Nucleus accumbens (tissue), 56 donors: Measurements from ENCODE around the gene AFAP1.

ENCODE experiments used
- DNase-seq, 56 donors: peaks; one replicate each; lab custom pipeline; 2025; lab: John Stamatoyannopoulos, UW

The AFAP1 gene

GRCh38 chr4:7810783-7811535 lies 128.7 kb downstream of the AFAP1 start:
- no peak for DNase-seq

- no peak for DNase-seq
Measured at GRCh38 chr4:7808752-7809151, 130.9 kb downstream of the AFAP1 start.

- DNase-seq: no peak
Measured at GRCh38 chr4:7808181-7808580, 131.5 kb downstream of the AFAP1 start.

GRCh38 chr4:7807351-7807921 lies 132.2 kb downstream of the AFAP1 start:
- no peak for DNase-seq

- peak in 48 of 56 donors; percentile 18 to 80 (median 59) for DNase-seq
Measured at GRCh38 chr4:7806338-7807090, 133.1 kb downstream of the AFAP1 start.

GRCh38 chr4:7805533-7806337 lies 133.9 kb downstream of the AFAP1 start:
- DNase-seq: peak in 3 of 56 donors; percentile 42 to 77 (median 53)

- no peak for DNase-seq
Measured at GRCh38 chr4:7804756-7805385, 134.8 kb downstream of the AFAP1 start.

- DNase-seq: peak in 52 of 56 donors; percentile 17 to 91 (median 64)
Measured at GRCh38 chr4:7803992-7804755, 135.5 kb downstream of the AFAP1 start.

- DNase-seq: no peak
Measured at GRCh38 chr4:7803371-7803770, 136.3 kb downstream of the AFAP1 start.

- DNase-seq: peak in 52 of 56 donors; percentile 13 to 93 (median 70)
Measured at GRCh38 chr4:7802093-7802726, 137.5 kb downstream of the AFAP1 start.

GRCh38 chr4:7801641-7802040 lies 138.0 kb downstream of the AFAP1 start:
- DNase-seq: no peak

GRCh38 chr4:7801001-7801400 lies 138.7 kb downstream of the AFAP1 start:
- no peak for DNase-seq

- DNase-seq: no peak
Measured at GRCh38 chr4:7800410-7800809, 139.3 kb downstream of the AFAP1 start.

GRCh38 chr4:7799736-7800135 lies 139.9 kb downstream of the AFAP1 start:
- peak in 11 of 56 donors; percentile 9 to 52 (median 38) for DNase-seq

- DNase-seq: no peak
Measured at GRCh38 chr4:7799306-7799705, 140.4 kb downstream of the AFAP1 start.

- no peak for DNase-seq
Measured at GRCh38 chr4:7798178-7798995, 141.3 kb downstream of the AFAP1 start.

GRCh38 chr4:7797330-7797729 lies 142.3 kb downstream of the AFAP1 start:
- DNase-seq: peak in 2 of 56 donors; percentile 27 to 30

GRCh38 chr4:7795983-7796382 lies 143.7 kb downstream of the AFAP1 start:
- no peak for DNase-seq
